Suprapubic skin (tissue), 4 donors: ENCODE results near the gene GZMM. TPM values are rescaled to one million over a fixed set of nuclear protein-coding genes. Genes with fewer than 3 reads are reported as not detected.
"Not testable (repeated sequence)": the region's sequence is repeated elsewhere in the genome, so short reads cannot be mapped to it uniquely, and the experiment has no call there.

ENCODE experiments used
- DNase-seq, 2 donors: peaks; one replicate each; pipeline ENCODE4 v3.0.0-alpha.2; 2019; ENCODE audit warnings: low spot score in 2 of 2
- H3K27ac ChIP-seq: fragments of 200-600 bp; sonication (generic); one replicate; pipeline ENCODE4 v1.5.1; 2019
- H3K27me3 ChIP-seq: fragments of 200-600 bp; sonication (generic); one replicate; pipeline ENCODE4 v1.5.1; 2019
- H3K36me3 ChIP-seq: fragments of 200-600 bp; sonication (generic); one replicate; pipeline ENCODE4 v1.5.1; 2019
- H3K4me1 ChIP-seq: fragments of 200-600 bp; sonication (generic); one replicate; pipeline ENCODE4 v1.5.1; 2019
- H3K4me3 ChIP-seq: fragments of 200-600 bp; sonication (generic); one replicate; pipeline ENCODE4 v1.5.1; 2019; ENCODE audit warnings: mild to moderate bottlenecking
- H3K9me3 ChIP-seq: fragments of 200-600 bp; sonication (generic); one replicate; pipeline ENCODE4 v1.5.1; 2019
- EP300 ChIP-seq: sonication (generic); formaldehyde crosslinking; IDR thresholded peaks from one replicate; pipeline ENCODE4 v1.6.1; 2017; ENCODE audit warnings: antibody characterized with exemption
- POLR2A ChIP-seq, 2 donors: fragments of 450-650 bp; IDR thresholded peaks; one replicate each; pipeline ENCODE4 v1.6.1; 2017; ENCODE audit warnings: antibody characterized with exemption in 2 of 2, mild to moderate bottlenecking in 2 of 2, moderate library complexity in 2 of 2
- POLR2AphosphoS5 ChIP-seq, 3 donors: sonication (generic); formaldehyde crosslinking; IDR thresholded peaks; one replicate each; pipeline ENCODE4 v1.6.1; 2017; ENCODE audit warnings: antibody characterized with exemption in 3 of 3
- WGBS: methylation state at CpG from one replicate; pipeline ENCODE4 v1.1.5; 2018; 5-methylcytosine and 5-hydroxymethylcytosine counted together
- total RNA-seq, 4 donors: library from RNA; depleted of rRNA; stranded (reverse); fragments of >200 nt; gene quantifications; one replicate each; pipeline ENCODE4 v1.1.0, GENCODE V29; 2016
- TF ChIP-seq, protein P1 (sequence below), 2 donors: fragments of 200-600 bp in 1 of 2; fragments of 450-650 bp in 1 of 2; sonication (generic) in 1 of 2; IDR thresholded peaks; one replicate each; pipeline ENCODE4 v1.5.1; 2016 to 2019; ENCODE audit warnings: antibody characterized with exemption in 2 of 2, mild to moderate bottlenecking in 1 of 2, moderate library complexity in 1 of 2

The GZMM gene
- total RNA-seq, 4 donors from 2014 or later: 0.97 TPM; not detected in 3

DNA sequence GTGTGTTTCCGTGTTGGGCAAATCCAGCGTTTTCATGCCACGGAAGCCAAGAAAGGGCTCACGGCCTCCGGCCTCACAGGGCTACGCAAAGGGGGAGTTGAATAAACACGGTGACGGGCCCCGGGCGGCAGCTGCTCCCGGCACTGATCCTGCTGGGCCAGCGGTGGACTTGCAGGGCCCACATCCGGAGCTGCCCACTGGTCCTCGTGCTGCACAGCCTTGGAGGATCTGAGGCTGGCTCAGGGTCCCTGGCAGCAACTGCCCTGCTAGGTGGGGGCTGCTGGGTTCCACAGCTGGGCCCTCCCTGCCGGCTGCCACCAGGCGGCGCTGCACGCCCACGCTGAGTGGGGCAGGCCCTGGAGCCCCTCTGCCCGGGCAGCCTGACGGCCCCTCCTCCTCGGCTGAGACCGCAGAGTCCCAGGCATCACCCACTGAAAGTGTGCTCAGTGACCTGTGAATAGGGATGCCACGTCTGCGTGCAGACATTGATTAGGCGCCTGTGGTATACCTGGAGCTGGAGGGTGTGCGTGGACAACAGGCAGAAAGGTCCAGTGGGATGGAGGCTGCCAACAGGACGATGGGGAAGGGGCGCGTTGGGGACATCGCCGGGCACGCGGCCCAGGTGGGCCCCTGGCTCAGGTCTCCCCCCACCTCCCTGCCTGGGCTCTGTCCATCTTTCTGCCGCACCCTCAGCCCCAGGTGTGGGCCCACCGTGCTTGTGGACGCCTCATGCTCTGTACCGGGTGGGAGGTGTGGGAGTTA, 40.6 kb downstream of the GZMM start:
- peaks cover 42% of the 10 kb centered on the region for H3K27me3 ChIP-seq
- no peak overlapping the region for H3K27ac ChIP-seq
- DNase-seq: peak in 1 of 2 donors; percentile 65
- no peak for TF ChIP-seq EP300
- TF ChIP-seq, protein P1, sequence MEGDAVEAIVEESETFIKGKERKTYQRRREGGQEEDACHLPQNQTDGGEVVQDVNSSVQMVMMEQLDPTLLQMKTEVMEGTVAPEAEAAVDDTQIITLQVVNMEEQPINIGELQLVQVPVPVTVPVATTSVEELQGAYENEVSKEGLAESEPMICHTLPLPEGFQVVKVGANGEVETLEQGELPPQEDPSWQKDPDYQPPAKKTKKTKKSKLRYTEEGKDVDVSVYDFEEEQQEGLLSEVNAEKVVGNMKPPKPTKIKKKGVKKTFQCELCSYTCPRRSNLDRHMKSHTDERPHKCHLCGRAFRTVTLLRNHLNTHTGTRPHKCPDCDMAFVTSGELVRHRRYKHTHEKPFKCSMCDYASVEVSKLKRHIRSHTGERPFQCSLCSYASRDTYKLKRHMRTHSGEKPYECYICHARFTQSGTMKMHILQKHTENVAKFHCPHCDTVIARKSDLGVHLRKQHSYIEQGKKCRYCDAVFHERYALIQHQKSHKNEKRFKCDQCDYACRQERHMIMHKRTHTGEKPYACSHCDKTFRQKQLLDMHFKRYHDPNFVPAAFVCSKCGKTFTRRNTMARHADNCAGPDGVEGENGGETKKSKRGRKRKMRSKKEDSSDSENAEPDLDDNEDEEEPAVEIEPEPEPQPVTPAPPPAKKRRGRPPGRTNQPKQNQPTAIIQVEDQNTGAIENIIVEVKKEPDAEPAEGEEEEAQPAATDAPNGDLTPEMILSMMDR (IDR thresholded peaks at IDR 0.05): peak; percentile 58 to 86
- H3K4me3 ChIP-seq: no peak overlapping the region
- peaks cover 27% of the 10 kb centered on the region for H3K4me1 ChIP-seq
- 45% methylated on average over 29 of the region's 38 CpGs for WGBS
- H3K36me3 ChIP-seq: peaks cover 43% of the 10 kb centered on the region
- no peaks in the 10 kb centered on the region for H3K9me3 ChIP-seq

DNA sequence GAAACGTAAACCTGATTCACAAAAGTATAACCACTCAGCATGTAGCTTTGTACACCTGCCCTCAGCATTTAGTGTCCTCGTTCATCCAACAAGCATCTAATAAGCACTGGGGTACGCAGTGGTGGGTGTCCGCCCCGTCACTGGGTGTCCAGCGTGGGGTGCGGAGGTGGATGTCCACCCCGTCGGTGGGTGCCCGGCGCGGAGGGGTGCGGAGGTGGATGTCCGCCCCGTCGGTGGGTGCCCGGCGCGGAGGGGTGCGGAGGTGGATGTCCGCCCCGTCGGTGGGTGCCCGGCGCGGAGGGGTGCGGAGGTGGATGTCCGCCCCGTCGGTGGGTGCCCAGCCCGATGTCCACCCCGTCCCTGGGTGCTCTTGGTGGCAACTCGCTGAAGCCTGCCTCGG, 41.3 kb downstream of the GZMM start:
- peaks cover 44% of the 10 kb centered on the region for H3K27me3 ChIP-seq
- WGBS: 84% methylated on average over 28 of the region's 34 CpGs
- H3K36me3 ChIP-seq: peaks cover 36% of the 10 kb centered on the region
- H3K4me3 ChIP-seq, H3K9me3 ChIP-seq, H3K27ac ChIP-seq, DNase-seq: not testable (repeated sequence)
- H3K4me1 ChIP-seq: peaks cover 29% of the 10 kb centered on the region

DNA sequence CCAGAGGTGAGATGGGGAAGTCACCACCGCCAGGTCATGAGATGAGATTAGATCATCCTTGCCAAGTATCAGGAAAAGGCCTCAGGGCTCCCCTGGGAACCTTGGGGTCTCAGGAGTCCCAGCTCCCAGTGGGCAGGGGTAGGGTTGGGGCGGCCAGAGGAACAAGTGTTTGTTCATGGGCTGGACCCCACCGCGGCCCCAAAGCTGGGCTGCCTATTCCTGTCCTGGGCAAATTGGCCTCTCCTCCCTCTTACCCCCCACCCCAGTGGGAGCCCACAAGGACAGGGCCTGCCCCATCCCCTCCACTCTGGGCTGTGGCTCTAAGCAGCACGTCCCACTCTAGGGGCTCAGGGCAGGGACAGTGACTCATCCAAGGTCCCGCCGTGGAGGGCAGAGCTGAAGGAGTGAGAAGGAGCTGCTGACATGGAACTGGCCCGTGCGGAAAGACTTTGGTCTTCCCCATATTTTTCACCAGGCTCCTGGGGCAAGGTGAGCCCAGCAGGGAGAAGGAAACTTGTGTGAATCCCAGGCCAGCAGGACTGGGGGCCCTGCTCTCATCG, 41.8 kb downstream of the GZMM start:
- DNase-seq: no peak
- peaks cover 49% of the 10 kb centered on the region for H3K27me3 ChIP-seq
- peaks cover 31% of the 10 kb centered on the region for H3K36me3 ChIP-seq
- peaks cover 33% of the 10 kb centered on the region for H3K4me1 ChIP-seq
- H3K9me3 ChIP-seq: no peaks in the 10 kb centered on the region
- H3K27ac ChIP-seq: no peak overlapping the region
- H3K4me3 ChIP-seq: no peak overlapping the region
- WGBS: 76% methylated on average over 9 of the region's 10 CpGs
- TF ChIP-seq EP300 (no peak), POLR2A (IDR thresholded peaks at IDR 0.05) (no peak), POLR2AphosphoS5 (IDR thresholded peaks at IDR 0.05) (no peak)
- TF ChIP-seq, protein P1 (IDR thresholded peaks at IDR 0.05): no peak

DNA sequence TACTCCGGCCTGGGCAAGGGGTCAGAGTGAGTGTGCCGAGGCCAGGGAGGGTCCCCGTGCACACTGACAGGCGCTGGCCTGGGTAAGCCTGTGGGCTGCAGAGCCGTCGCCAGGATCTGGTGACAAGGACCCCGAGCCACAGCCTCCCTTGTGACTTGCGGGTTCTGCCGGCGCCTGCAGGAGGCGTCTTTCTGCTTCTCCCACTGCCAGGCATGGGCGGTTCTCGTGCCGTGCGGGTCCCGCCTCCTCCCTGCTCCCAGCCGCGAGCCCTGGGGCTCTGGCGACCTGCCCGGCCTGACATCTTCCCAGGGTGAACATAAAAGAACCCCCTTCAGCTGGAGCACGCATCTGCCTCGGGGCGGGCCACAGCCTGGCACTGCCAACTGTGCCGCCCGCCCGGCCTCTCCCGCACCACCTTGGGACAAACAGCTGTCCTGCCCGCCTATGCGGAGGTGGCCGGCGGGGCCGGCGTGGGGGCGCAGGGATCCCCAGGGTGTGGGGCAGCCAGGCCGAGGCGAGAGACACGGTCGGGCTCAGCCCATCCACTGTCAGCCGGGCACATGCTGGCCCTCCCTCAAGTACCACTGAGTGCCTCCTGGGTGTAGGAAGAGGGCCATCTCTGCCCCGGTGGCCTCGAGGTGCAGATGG, 44.4 kb downstream of the GZMM start:
- Histone ChIP-seq H3K36me3 (peaks cover 5% of the 10 kb centered on the region), H3K4me1 (peaks cover 43% of the 10 kb centered on the region), H3K9me3 (no peaks in the 10 kb centered on the region), H3K27ac (no peak overlapping the region), H3K27me3 (peaks cover 74% of the 10 kb centered on the region), H3K4me3 (peak overlapping the region; percentile 5)
- no peak for DNase-seq
- TF ChIP-seq, protein P1 (IDR thresholded peaks at IDR 0.05): peak in 1 of 2 donors; percentile 68
- TF ChIP-seq POLR2A (IDR thresholded peaks at IDR 0.05) (no peak), POLR2AphosphoS5 (IDR thresholded peaks at IDR 0.05) (no peak), EP300 (no peak)
- WGBS: 7% methylated on average over 10 of the region's 41 CpGs

DNA sequence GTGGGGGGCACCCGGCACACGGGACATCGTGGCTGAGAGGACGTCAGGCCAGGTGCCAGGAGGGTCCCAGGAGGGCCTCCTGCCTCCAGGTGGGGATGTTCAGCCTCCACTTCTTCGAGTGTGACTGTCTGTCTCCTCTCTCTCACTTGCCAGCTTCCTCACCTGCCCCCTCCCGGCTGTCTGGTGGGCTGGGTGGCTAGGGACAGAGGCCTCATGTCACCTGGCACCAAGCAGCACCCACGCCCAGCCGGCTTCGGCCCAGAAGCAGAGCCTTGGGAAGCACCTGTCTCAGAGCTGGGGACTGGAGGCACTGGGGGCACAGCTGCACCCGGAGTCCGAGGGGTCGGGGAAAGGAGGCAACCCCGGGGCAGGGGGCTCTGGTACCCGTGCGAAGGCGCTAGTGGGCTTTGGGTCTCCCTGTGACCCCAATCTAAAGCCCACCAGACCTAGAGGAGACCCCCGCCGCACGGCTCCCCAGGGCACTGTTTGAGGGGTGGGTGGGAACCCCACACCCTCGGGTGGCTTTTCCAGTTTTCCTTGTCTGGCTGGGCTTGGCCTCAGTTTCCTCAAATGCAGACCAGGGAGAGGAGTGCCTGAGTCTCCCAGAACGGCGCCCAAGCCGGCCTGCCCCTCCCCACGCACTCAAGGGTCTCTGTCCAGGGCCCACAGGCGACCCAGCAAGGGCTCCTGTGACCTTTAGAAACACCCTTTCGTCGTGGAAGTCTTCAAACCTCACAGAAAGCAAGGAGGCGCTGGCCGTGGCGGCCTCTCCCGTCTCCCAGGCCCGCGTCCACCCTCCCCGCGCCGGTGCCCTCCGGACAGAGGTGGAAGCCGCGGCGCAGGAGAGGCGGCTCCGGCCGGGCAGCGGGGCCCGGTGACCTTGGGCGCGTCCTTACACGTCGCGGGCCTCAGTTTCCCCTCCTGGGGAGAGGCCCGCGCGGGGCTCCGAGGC, 45.2 kb downstream of the GZMM start:
- TF ChIP-seq POLR2A (IDR thresholded peaks at IDR 0.05): no peak
- TF ChIP-seq, protein P1 (IDR thresholded peaks at IDR 0.05): no peak
- TF ChIP-seq EP300: no peak
- no peak for TF ChIP-seq POLR2AphosphoS5 (IDR thresholded peaks at IDR 0.05)
- Histone ChIP-seq H3K9me3 (no peaks in the 10 kb centered on the region), H3K27ac (no peak overlapping the region), H3K4me3 (peak overlapping the region; percentile 34), H3K36me3 (no peaks in the 10 kb centered on the region), H3K4me1 (peaks cover 38% of the 10 kb centered on the region), H3K27me3 (peaks cover 78% of the 10 kb centered on the region)
- WGBS: 45% methylated on average over 4 of the region's 54 CpGs
- DNase-seq: no peak
